Activated T-cell treated with anti-CD3 and anti-CD28 coated beads, Interleukin-2, amount 50 U/mL, for 48 hours (primary cell): ENCODE measurements around the gene CADPS2.

Source experiments
- DNase-seq, 2 experiments: peaks; one replicate each; pipeline ENCODE4 v3.0.0-alpha.2; 2020

The CADPS2 gene

GRCh38 chr7:122766593-122766992, 119.7 kb downstream of the CADPS2 start:
- DNase-seq = no peak

GRCh38 chr7:122764902-122765301, 121.4 kb downstream of the CADPS2 start:
- DNase-seq = no peak

- no peak for DNase-seq
Measured at GRCh38 chr7:122764020-122764419, 122.2 kb downstream of the CADPS2 start.

- DNase-seq = no peak
Measured at GRCh38 chr7:122762071-122762470, 124.2 kb downstream of the CADPS2 start.

GRCh38 chr7:122758501-122758900, 127.8 kb downstream of the CADPS2 start:
- DNase-seq = no peak

GRCh38 chr7:122756860-122757259, 129.4 kb downstream of the CADPS2 start:
- no peak for DNase-seq

- DNase-seq = no peak
Measured at GRCh38 chr7:122755696-122756095, 130.6 kb downstream of the CADPS2 start.

GRCh38 chr7:122752583-122752982, 133.7 kb downstream of the CADPS2 start:
- no peak for DNase-seq

- DNase-seq = no peak
Measured at GRCh38 chr7:122750389-122750788, 135.9 kb downstream of the CADPS2 start.

GRCh38 chr7:122748195-122748594, 138.1 kb downstream of the CADPS2 start:
- DNase-seq = no peak

GRCh38 chr7:122746948-122747347, 139.3 kb downstream of the CADPS2 start:
- no peak for DNase-seq

GRCh38 chr7:122743211-122743610, 143.0 kb downstream of the CADPS2 start:
- DNase-seq = no peak

- DNase-seq = no peak
Measured at GRCh38 chr7:122738947-122739346, 147.3 kb downstream of the CADPS2 start.

GRCh38 chr7:122736183-122736582, 150.1 kb downstream of the CADPS2 start:
- DNase-seq = no peak

- DNase-seq = no peak
Measured at GRCh38 chr7:122727759-122728158, 158.5 kb downstream of the CADPS2 start.

GRCh38 chr7:122727354-122727753, 158.9 kb downstream of the CADPS2 start:
- DNase-seq = no peak

GRCh38 chr7:122726881-122727280, 159.4 kb downstream of the CADPS2 start:
- DNase-seq = no peak

GRCh38 chr7:122724366-122724765, 161.9 kb downstream of the CADPS2 start:
- DNase-seq = no peak

- no peak for DNase-seq
Measured at GRCh38 chr7:122719010-122719578, 167.2 kb downstream of the CADPS2 start.

GRCh38 chr7:122717356-122718089, 168.7 kb downstream of the CADPS2 start:
- no peak for DNase-seq

GRCh38 chr7:122715183-122715582, 171.1 kb downstream of the CADPS2 start:
- DNase-seq = no peak

- DNase-seq = no peak
Measured at GRCh38 chr7:122710916-122711315, 175.3 kb downstream of the CADPS2 start.

- no peak for DNase-seq
Measured at GRCh38 chr7:122709930-122710646, 176.2 kb downstream of the CADPS2 start.

- no peak for DNase-seq
Measured at GRCh38 chr7:122706836-122707235, 179.4 kb downstream of the CADPS2 start.
